ENCODE measurements around the gene ST3GAL5. TPM values are rescaled to one million over a fixed set of nuclear protein-coding genes. Genes with fewer than 3 reads are reported as not detected.

ST3GAL5 gene
- total RNA-seq, 4 donors from 2014 or later: 12.6 to 26.0 (median 21.8) TPM

GRCh38 chr2:85800586-85800985 is 88.2 kb downstream of the ST3GAL5 start:
- TF ChIP-seq POLR2A (IDR thresholded peaks at IDR 0.05): no peak
- no peak for TF ChIP-seq CTCF (IDR thresholded peaks at IDR 0.05 in 4 of 5, conservative IDR thresholded peaks at IDR 0.05 in 1 of 5)
- Histone ChIP-seq H3K4me1 (peaks cover 40 to 46% of the 10 kb centered on the region in 2 donors), H3K27ac (no peak overlapping the region), H3K27me3 (no peaks in the 10 kb centered on the region), H3K9me3 (no peaks in the 10 kb centered on the region), H3K4me3 (no peak overlapping the region), H3K36me3 (no peaks in the 10 kb centered on the region)
- ATAC-seq (no peak), DNase-seq (no peak)
- in situ Hi-C loops (cut with MboI; ENCODE audit: low sequenced_read_pairs in 4 of 4) (no loop called here), intact Hi-C loops (cut with DNase I; ENCODE audit: low total_unique reads) (no loop called here)

GRCh38 chr2:85799215-85799956 is 89.4 kb downstream of the ST3GAL5 start:
- H3K9me3 ChIP-seq: no peaks in the 10 kb centered on the region
- ATAC-seq (peak; percentile 59 to 68), DNase-seq (peak in 1 of 2 donors; percentile 71)
- TF ChIP-seq CTCF (IDR thresholded peaks at IDR 0.05 in 4 of 5, conservative IDR thresholded peaks at IDR 0.05 in 1 of 5) (no peak), POLR2A (IDR thresholded peaks at IDR 0.05) (no peak)
- H3K4me3 ChIP-seq: no peak overlapping the region
- H3K27me3 ChIP-seq: no peaks in the 10 kb centered on the region
- peak overlapping the region; percentile 7 to 59 (median 41) for H3K27ac ChIP-seq
- in situ Hi-C loops (cut with MboI; ENCODE audit: low sequenced_read_pairs in 4 of 4): loop anchor here in 1 of 4 donors (10.0 kb wide), 1 partner anchor 55 kb away; no protein-coding TSS in a partner anchor
- intact Hi-C loops (cut with DNase I; ENCODE audit: low total_unique reads): no loop called here
- H3K4me1 ChIP-seq: peaks cover 49 to 52% of the 10 kb centered on the region in 2 donors
- H3K36me3 ChIP-seq: no peaks in the 10 kb centered on the region

GRCh38 chr2:85797921-85798320 is 90.9 kb downstream of the ST3GAL5 start:
- intact Hi-C loops (cut with DNase I; ENCODE audit: low total_unique reads) (loop anchor here (2.0 kb wide), 1 partner anchor 17 kb away; no protein-coding TSS in a partner anchor), in situ Hi-C loops (cut with MboI; ENCODE audit: low sequenced_read_pairs in 4 of 4) (loop anchor here in 1 of 4 donors (10.0 kb wide), 1 partner anchor 53 kb away; no protein-coding TSS in a partner anchor)
- H3K9me3 ChIP-seq: no peaks in the 10 kb centered on the region
- DNase-seq: no peak
- H3K27me3 ChIP-seq: no peaks in the 10 kb centered on the region
- no peak overlapping the region for H3K4me3 ChIP-seq
- peaks cover 60 to 63% of the 10 kb centered on the region in 2 donors for H3K4me1 ChIP-seq
- H3K27ac ChIP-seq: peak overlapping the region in 2 of 4 donors; percentile 53 to 59
- TF ChIP-seq POLR2A (IDR thresholded peaks at IDR 0.05) (no peak), CTCF (IDR thresholded peaks at IDR 0.05 in 4 of 5, conservative IDR thresholded peaks at IDR 0.05 in 1 of 5) (peak in 4 of 5 experiments; percentile 29 to 68 (median 40))
- no peaks in the 10 kb centered on the region for H3K36me3 ChIP-seq
- ATAC-seq: peak in 1 of 2 donors; percentile 53

- no peak for ATAC-seq
- no peaks in the 10 kb centered on the region for H3K27me3 ChIP-seq
- TF ChIP-seq POLR2A (IDR thresholded peaks at IDR 0.05): no peak
- no peak for TF ChIP-seq CTCF (IDR thresholded peaks at IDR 0.05 in 4 of 5, conservative IDR thresholded peaks at IDR 0.05 in 1 of 5)
- in situ Hi-C loops (cut with MboI; ENCODE audit: low sequenced_read_pairs in 4 of 4): loop anchor here in 1 of 4 donors (10.0 kb wide), 1 partner anchor 52 kb away; no protein-coding TSS in a partner anchor
- DNase-seq: no peak
- H3K9me3 ChIP-seq: no peaks in the 10 kb centered on the region
- intact Hi-C loops (cut with DNase I; ENCODE audit: low total_unique reads): loop anchor here (2.0 kb wide), 1 partner anchor 16 kb away; no protein-coding TSS in a partner anchor
- peak overlapping the region; percentile 21 to 63 (median 54) for H3K27ac ChIP-seq
- H3K4me3 ChIP-seq: no peak overlapping the region
- peaks cover 61 to 63% of the 10 kb centered on the region in 2 donors for H3K4me1 ChIP-seq
- no peaks in the 10 kb centered on the region for H3K36me3 ChIP-seq
Observed at GRCh38 chr2:85797263-85797660, 91.5 kb downstream of the ST3GAL5 start.
